ENCODE results near the gene FKBP7. TPM values are rescaled to one million over a fixed set of nuclear protein-coding genes. Genes with fewer than 3 reads are reported as not detected.

Gene FKBP7
- total RNA-seq, 1 experiment from 2014 or later = 4.8 TPM

DNA sequence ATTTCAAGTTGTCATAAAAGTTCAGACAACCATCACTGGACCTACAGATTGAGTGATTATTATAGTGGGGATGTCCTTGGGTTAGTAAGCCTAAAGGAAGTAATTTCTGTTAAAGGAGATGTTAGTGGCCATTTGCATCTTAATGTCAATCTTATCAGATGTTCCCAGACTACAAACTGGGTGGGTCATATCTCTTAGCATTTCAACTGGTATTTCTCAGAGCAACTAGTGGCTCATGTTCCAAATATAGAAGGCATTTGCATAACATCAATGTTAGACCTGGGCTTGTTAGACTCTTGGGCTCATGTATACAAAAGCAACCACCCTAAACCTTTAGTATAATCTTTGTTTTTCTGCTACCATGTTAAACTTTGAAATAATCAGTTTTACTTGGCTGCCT, 19.7 kb upstream of the FKBP7 start:
- Histone ChIP-seq H3K27ac (ENCODE audit: insufficient read length, low read depth, low read length) (no peak overlapping the region), H3K23ac (ENCODE audit: insufficient read length, low read depth, low read length) (no peak overlapping the region), H4K20me1 (ENCODE audit: control insufficient read depth, insufficient read depth, insufficient read length) (no peaks in the 10 kb centered on the region), H2BK12ac (ENCODE audit: insufficient read length, low read depth, low read length) (no peak overlapping the region), H3K27me3 (ENCODE audit: insufficient read depth, low read length) (no peaks in the 10 kb centered on the region), H2AK5ac (ENCODE audit: insufficient read length, low read length) (no peak overlapping the region), H3K14ac (ENCODE audit: insufficient read depth, low read length) (no peak overlapping the region), H2BK15ac (ENCODE audit: low read depth, low read length) (no peak overlapping the region), H3K4me1 (ENCODE audit: insufficient read depth, low read length) (no peaks in the 10 kb centered on the region), H3K18ac (ENCODE audit: insufficient read length, low read depth, low read length) (no peak overlapping the region), H3K9ac (ENCODE audit: extremely low read depth, insufficient read length, low read length) (no peak overlapping the region), H3K79me1 (ENCODE audit: insufficient read depth, low read depth, low read length, poor library complexity, severe bottlenecking) (no peaks in the 10 kb centered on the region), H3K79me2 (ENCODE audit: insufficient read depth, low read length) (no peaks in the 10 kb centered on the region), H3K4me2 (ENCODE audit: insufficient read depth, insufficient read length, low read length) (no peak overlapping the region), H3K9me3 (ENCODE audit: control insufficient read depth, low read depth, low read length) (no peaks in the 10 kb centered on the region), H4K5ac (ENCODE audit: insufficient read length, low read depth, low read length) (no peak overlapping the region), H3T11ph (ENCODE audit: low read length) (no peak overlapping the region), H3K4ac (ENCODE audit: low read depth, low read length) (no peak overlapping the region), H2BK120ac (ENCODE audit: low read depth, low read length, poor library complexity, severe bottlenecking) (no peak overlapping the region), H4K8ac (replicated peaks; ENCODE audit: insufficient read length, low read depth, low read length) (no peak overlapping the region), H3K23me2 (ENCODE audit: insufficient read length, low read depth, low read length, poor library complexity, severe bottlenecking) (no peaks in the 10 kb centered on the region), H2AFZ (ENCODE audit: low read length) (no peak overlapping the region), H3K56ac (ENCODE audit: insufficient read length, low read depth, low read length) (no peak overlapping the region), H4K91ac (ENCODE audit: insufficient read length, low read depth, low read length) (no peak overlapping the region), H2BK20ac (ENCODE audit: low read depth, low read length, poor library complexity, severe bottlenecking) (no peak overlapping the region), H2BK5ac (ENCODE audit: insufficient read length, low read length) (no peak overlapping the region)
- Mint-ChIP-seq H3K27ac (no peak overlapping the region), H3K36me3 (ENCODE audit: insufficient read depth in 1 of 3, low read depth in 3 of 3) (peaks cover 17 to 59% (median 32%) of the 10 kb centered on the region in 3 experiments; a peak in 6 of 7 replicates), H3K4me1 (no peaks in the 10 kb centered on the region), H3K4me3 (no peak overlapping the region), H3K27me3 (ENCODE audit: low read depth) (no peaks in the 10 kb centered on the region), H3K9me3 (no peaks in the 10 kb centered on the region)
- no peak for DNase-seq
- TF ChIP-seq CTCF (conservative IDR thresholded peaks at IDR 0.05) = no peak
